GM06990 (cell line): Measurements from ENCODE around the gene PARP3.

ENCODE experiments used
- DNase-seq: peaks from one replicate; pipeline ENCODE4 v3.0.0-alpha.2; 2011; ENCODE audit not compliant: insufficient read length; ENCODE audit errors: extremely low read depth
- H3K27me3 ChIP-seq: replicated peaks from 2 replicates; pipeline ENCODE4 v1.6.0; 2011; ENCODE audit warnings: low read length; ENCODE audit not compliant: control insufficient read depth, insufficient read depth
- H3K36me3 ChIP-seq: 2 replicates; pipeline ENCODE4 v1.5.1; 2011; ENCODE audit warnings: low read length; ENCODE audit not compliant: control insufficient read depth, insufficient read depth
- H3K4me3 ChIP-seq: replicated peaks from 2 replicates; pipeline ENCODE4 v1.5.1; 2011; ENCODE audit warnings: low read depth, mild to moderate bottlenecking, control low read depth, low read length
- CTCF ChIP-seq: IDR thresholded peaks from 2 replicates; pipeline ENCODE4 v1.5.1; 2011; ENCODE audit warnings: low read length, control low read depth, mild to moderate bottlenecking, inconsistent platforms; ENCODE audit not compliant: insufficient read depth, poor library complexity, severe bottlenecking

Gene PARP3

DNA sequence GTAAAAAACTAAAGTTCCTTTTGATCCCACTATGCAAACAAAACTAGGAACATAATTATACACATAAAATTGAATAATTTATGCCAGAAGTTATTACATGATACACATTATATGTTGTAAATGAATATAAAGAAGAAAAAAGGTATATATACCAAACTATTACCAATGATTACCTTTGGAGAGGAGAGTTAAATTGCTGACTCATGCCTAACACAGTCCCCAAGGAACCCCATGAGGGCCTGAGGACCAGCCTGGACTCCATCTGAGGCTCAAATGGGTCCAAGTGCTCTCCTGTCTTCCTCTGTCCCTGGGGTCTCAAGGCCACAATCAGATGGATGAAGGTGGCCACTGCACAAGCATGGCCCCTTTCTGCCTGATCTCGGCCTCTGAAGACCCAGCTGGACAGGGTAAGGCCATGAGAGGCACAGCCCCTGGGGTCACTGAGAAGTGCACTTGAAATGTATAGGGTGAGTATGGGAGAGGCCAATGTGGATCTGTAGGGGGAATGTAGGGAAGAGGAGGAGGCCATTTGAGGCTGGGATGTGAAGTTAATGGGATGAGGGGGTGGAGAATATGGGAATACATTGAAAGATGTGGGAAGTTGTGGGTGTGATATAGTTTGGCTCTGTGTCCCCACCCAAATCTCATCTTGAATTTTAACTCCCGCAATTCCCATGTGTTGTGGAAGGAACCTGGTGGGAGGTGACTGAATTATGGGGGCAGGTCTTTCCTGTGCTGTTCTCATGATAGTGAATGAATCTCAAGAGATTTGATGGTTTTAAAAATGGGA, 37.9 kb upstream of the PARP3 start:
- TF ChIP-seq CTCF: no peak
- Histone ChIP-seq H3K36me3 (no peaks in the 10 kb centered on the region), H3K4me3 (no peak overlapping the region), H3K27me3 (no peaks in the 10 kb centered on the region; the same call in 1 of the 2 replicates)
- no peak for DNase-seq

- no peak for DNase-seq
- no peaks in the 10 kb centered on the region; the same call in 1 of the 2 replicates for H3K27me3 ChIP-seq
- H3K4me3 ChIP-seq: no peak overlapping the region
- no peaks in the 10 kb centered on the region for H3K36me3 ChIP-seq
- TF ChIP-seq CTCF: no peak
Measured at GRCh38 chr3:51908026-51908425, 34.1 kb upstream of the PARP3 start.

DNA sequence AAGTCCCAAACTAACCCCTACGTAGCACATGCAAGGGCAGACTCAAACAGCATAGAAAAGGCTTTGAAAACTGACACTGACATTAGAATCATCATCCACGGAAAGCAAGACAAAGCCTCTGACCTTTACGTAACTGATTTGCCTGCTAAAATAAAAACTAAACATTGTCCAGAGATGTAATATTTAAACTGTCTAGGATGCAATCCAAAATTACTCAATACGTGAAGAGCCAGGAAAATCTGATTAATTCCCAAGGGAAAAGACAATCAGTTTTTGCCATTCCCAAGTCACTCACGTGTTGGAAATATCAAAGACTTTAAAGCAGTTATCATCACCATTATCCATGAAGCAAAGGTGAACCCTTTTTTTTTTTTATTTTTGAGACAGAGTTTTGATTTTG, 25.7 kb upstream of the PARP3 start:
- Histone ChIP-seq H3K36me3 (no peaks in the 10 kb centered on the region), H3K4me3 (no peak overlapping the region), H3K27me3 (no peaks in the 10 kb centered on the region)
- no peak for TF ChIP-seq CTCF
- no peak for DNase-seq

- TF ChIP-seq CTCF: no peak
- H3K27me3 ChIP-seq: no peaks in the 10 kb centered on the region
- no peaks in the 10 kb centered on the region for H3K36me3 ChIP-seq
- no peak for DNase-seq
- H3K4me3 ChIP-seq: no peak overlapping the region
Measured at GRCh38 chr3:51921081-51921578, 21.0 kb upstream of the PARP3 start.

DNA sequence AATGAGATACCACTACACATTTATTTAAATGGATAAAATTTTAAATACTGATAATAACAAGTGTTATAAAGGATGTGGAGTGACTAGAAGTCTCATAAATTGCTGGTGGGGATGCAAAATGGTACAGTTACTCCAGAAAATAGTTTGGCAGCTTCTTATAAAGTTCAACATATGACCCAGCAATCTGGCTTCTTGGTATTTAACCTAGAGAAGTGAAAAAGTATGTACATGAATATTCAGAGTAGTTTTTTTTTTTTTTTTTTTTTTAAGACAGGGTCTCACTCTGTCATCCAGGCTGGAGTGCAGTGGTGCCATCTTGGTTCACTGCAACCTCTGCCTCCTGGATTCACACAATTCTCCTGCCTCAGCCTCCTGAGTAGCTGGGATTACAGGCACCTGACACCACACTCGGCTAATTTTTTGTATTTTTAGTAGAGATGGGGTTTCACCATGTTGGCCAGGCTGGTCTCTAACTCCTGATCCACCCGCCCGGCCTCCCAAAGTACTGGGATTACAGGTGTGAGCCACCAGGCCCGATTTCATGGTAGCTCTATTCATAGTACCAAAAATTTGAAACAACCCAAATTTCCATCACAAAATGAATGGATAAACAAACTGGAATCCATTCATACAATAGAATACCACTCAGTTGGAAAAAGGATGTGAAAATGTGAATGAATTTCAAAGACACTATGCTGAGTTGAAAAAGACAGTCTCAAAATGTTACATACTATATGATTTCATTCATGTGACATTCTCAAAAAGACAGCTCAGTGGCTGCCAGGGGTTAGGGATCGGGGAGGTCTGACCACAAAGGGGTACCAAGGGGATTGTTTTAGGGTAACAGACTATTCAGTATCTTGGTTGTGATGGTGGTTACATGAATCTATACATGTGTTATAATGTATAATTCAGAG, 14.8 kb upstream of the PARP3 start:
- H3K4me3 ChIP-seq: no peak overlapping the region
- no peaks in the 10 kb centered on the region; the same call in 1 of the 2 replicates for H3K36me3 ChIP-seq
- TF ChIP-seq CTCF: no peak
- no peaks in the 10 kb centered on the region for H3K27me3 ChIP-seq
- DNase-seq: no peak
